Ishikawa (cell line): ENCODE data around the gene EPAS1.
A peak's percentile ranks its signal among the peaks of the same experiment; 100 is the strongest.

Experiments used
- CEBPB ChIP-seq: IDR thresholded peaks from 2 replicates; pipeline ENCODE4 v1.6.1; 2012
- CREB1 ChIP-seq: IDR thresholded peaks from 2 replicates; pipeline ENCODE4 v1.6.1; 2012; ENCODE audit warnings: low read depth
- EGR1 ChIP-seq: IDR thresholded peaks from 2 replicates; pipeline ENCODE4 v1.6.1; 2012
- EP300 ChIP-seq: IDR thresholded peaks from 2 replicates; pipeline ENCODE4 v1.6.1; 2012; ENCODE audit warnings: borderline replicate concordance
- FOXM1 ChIP-seq: IDR thresholded peaks from 2 replicates; pipeline ENCODE4 v1.6.1; 2012; ENCODE audit warnings: low read depth, borderline replicate concordance
- MAX ChIP-seq: IDR thresholded peaks from 2 replicates; pipeline ENCODE4 v1.6.1; 2012
- NFIC ChIP-seq: IDR thresholded peaks from 2 replicates; pipeline ENCODE4 v1.6.1; 2012
- RAD21 ChIP-seq: IDR thresholded peaks from 2 replicates; pipeline ENCODE4 v1.6.1; 2012; ENCODE audit warnings: low read depth
- TAF1 ChIP-seq: IDR thresholded peaks from 2 replicates; pipeline ENCODE4 v1.6.1; 2012; ENCODE audit warnings: low read depth, mild to moderate bottlenecking
- TCF12 ChIP-seq: IDR thresholded peaks from 2 replicates; pipeline ENCODE4 v1.6.1; 2012; ENCODE audit warnings: low read depth
- TEAD4 ChIP-seq: IDR thresholded peaks from 2 replicates; pipeline ENCODE4 v1.6.1; 2012
- USF1 ChIP-seq: IDR thresholded peaks from 2 replicates; pipeline ENCODE4 v1.6.1; 2012
- YY1 ChIP-seq: IDR thresholded peaks from 2 replicates; pipeline ENCODE4 v1.6.1; 2012; ENCODE audit warnings: low read depth
- ZBTB7A ChIP-seq: IDR thresholded peaks from 2 replicates; pipeline ENCODE4 v1.6.1; 2012; ENCODE audit warnings: low read depth
- TF ChIP-seq, protein P1 (sequence below): IDR thresholded peaks from 2 replicates; pipeline ENCODE4 v1.6.1; 2012; ENCODE audit warnings: low read depth, mild to moderate bottlenecking

EPAS1 gene

DNA sequence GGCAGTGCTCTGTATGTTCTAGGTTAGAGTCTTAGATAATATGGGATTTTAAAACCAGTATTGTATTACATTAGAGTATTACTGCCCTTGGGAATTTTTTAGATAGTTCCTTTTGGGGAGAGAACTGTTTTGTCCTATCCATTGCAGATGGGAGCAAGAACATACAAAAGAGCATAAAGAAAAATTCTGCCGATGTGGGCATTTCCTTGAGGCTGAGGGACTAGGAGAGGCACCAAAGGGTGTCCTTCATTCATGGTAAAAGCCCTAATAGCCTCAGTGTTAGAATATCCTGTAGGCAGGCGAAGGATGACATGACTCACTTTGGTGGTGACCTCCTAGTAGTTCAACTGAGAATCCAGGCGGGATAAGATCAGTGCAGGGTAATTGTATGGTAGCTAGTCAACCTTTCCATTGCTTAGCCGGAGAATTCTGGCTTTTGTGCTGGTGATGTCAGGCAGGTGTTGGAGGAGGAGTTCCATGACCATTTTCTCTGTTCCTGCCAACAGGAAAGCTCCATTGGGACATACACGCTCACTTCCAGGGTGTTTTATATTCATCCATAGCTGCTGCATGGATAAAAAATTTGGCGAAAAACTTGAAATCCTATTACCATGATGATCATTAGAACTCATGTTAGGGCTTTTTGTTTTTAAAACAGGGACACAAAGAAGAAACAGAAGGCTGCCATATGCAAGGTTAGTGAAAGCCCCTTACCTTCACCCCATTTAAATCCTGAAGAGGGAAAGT is 28.1 kb downstream of the EPAS1 start:
- TF ChIP-seq TAF1 = no peak
- no peak for TF ChIP-seq MAX
- TF ChIP-seq ZBTB7A = no peak
- no peak for TF ChIP-seq NFIC
- no peak for TF ChIP-seq CREB1
- no peak for TF ChIP-seq TEAD4
- TF ChIP-seq, protein P1, sequence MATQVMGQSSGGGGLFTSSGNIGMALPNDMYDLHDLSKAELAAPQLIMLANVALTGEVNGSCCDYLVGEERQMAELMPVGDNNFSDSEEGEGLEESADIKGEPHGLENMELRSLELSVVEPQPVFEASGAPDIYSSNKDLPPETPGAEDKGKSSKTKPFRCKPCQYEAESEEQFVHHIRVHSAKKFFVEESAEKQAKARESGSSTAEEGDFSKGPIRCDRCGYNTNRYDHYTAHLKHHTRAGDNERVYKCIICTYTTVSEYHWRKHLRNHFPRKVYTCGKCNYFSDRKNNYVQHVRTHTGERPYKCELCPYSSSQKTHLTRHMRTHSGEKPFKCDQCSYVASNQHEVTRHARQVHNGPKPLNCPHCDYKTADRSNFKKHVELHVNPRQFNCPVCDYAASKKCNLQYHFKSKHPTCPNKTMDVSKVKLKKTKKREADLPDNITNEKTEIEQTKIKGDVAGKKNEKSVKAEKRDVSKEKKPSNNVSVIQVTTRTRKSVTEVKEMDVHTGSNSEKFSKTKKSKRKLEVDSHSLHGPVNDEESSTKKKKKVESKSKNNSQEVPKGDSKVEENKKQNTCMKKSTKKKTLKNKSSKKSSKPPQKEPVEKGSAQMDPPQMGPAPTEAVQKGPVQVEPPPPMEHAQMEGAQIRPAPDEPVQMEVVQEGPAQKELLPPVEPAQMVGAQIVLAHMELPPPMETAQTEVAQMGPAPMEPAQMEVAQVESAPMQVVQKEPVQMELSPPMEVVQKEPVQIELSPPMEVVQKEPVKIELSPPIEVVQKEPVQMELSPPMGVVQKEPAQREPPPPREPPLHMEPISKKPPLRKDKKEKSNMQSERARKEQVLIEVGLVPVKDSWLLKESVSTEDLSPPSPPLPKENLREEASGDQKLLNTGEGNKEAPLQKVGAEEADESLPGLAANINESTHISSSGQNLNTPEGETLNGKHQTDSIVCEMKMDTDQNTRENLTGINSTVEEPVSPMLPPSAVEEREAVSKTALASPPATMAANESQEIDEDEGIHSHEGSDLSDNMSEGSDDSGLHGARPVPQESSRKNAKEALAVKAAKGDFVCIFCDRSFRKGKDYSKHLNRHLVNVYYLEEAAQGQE = no peak

DNA sequence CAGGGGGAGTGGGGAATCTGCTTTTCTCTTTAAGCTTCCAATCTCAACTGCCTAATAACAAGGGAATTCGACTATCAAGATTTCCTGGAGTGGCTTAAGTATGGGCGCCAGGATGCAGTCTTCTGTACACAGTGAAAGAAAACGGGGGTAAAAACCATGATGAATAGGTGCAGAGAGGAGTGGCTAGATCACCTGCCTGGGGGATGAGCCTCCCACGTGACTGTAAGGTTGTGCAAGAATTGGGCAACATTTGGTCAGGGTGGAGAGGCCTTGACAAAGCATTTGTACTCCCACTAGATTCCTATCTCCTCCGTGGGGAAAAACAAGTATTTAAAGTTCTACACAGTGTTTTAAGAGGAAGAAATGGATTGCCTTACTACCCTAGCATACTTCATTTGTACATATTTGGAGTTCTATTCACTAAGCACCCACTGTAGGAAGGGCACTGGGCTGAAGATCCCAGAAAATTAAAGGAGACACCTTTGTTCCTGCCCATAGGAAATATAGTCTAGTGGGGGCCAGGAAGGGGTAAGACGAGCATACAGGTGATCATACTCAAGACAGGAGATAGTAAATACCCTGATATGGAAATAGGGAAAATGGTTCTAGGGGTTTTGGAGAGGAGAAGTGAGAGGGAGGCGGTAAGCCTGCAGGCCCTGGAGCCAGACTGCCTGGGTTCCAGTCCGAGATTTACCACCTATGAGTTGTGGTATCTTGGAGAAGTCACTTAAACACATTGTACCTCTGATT is 29.2 kb downstream of the EPAS1 start:
- TF ChIP-seq ZBTB7A = no peak
- peak; percentile 67 for TF ChIP-seq CEBPB
- peak; percentile 45 for TF ChIP-seq USF1

GRCh38 chr2:46327627-46328026 is 30.4 kb downstream of the EPAS1 start:
- TF ChIP-seq, protein P1 = no peak
- TF ChIP-seq USF1 (no peak), YY1 (no peak)

GRCh38 chr2:46328291-46328690 is 31.1 kb downstream of the EPAS1 start:
- TF ChIP-seq FOXM1 (no peak), EGR1 (no peak), TCF12 (no peak), USF1 (no peak), RAD21 (no peak), ZBTB7A (no peak), CEBPB (no peak), NFIC (no peak), TEAD4 (no peak), TAF1 (no peak), EP300 (no peak), CREB1 (no peak), MAX (no peak), YY1 (no peak)
- TF ChIP-seq, protein P1 = no peak
